Hematopoietic multipotent progenitor cell treated with erythropoietin and hydrocortisone succinate and interleukin-3 and kit ligand, for 17 days (in vitro differentiated cells): ENCODE measurements around the gene OR7A17.

Source experiments
- DNase-seq: peaks from one replicate; pipeline ENCODE4 v3.0.0-alpha.2; 2015; ENCODE audit warnings: low spot score

Gene OR7A17

GRCh38 chr19:14886032-14886431, at the start of gene OR7A17:
OR7A17 (minus strand) TSS chr19:14886132; CDS start chr19:14881355, 4,777 bp downstream.
- DNase-seq: no peak

DNA sequence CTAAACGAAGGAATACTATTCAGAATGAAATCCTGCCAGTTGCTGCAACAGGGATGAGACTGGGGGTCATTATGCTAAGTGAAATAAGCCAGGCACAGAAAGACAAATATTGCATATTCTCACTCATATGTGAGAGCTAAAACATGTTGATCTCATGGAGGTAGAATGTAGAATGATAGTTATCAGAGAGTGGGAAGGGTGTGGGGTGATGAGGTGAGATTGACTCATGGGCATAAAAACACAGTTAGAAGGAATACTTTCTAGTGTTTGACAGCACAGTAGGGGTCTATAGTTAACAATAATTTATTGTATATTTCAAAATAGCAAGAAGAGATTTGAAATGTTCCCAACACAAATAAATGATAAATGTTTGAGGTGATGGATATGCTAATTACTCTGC, 47.6 kb upstream of the OR7A17 start:
- no peak for DNase-seq

- DNase-seq: no peak
Observed at GRCh38 chr19:14916848-14917247, 30.9 kb upstream of the OR7A17 start.

DNA sequence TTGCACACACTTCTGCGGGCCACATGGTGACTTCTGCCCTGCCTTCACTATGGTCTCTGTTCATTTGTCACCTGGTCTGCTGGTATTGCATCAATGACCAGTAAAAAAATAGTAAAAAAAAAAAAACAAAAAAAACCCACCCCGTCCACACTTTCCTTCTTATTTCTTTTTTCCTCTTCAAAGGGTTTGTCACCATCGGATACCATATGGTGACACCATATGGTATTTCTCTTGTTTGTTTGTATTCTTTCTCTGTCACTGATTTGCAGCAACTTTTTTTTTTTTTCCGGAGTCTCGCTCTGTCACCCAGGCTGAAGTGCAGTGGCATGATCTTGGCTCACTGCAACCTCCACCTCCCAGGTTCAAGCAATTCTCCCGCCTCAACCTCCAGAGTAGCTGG, 29.2 kb upstream of the OR7A17 start:
- DNase-seq: no peak

DNA sequence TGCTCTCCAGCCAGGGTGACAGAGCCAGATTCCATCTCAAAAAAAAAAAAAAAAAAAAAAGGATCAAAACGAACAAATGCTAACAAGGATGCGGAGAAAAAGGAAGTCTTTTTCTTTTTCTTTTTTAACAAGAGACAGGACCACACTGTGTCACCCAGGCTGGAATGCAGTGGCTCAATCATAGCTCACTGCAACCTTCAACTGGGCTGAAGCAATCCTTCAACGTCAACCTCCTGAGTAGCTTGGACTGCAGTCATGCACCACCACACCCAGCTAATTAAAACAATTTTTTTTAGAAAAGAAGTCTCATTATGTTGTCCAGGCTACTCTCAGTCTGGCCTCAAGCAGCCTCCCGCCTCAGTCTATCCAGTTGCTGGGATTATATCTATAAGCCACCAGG, 20.8 kb upstream of the OR7A17 start:
- no peak for DNase-seq

GRCh38 chr19:14901675-14902260, 15.8 kb upstream of the OR7A17 start:
- DNase-seq: no peak

GRCh38 chr19:14890643-14891379, 4.9 kb upstream of the OR7A17 start:
- peak; percentile 39 for DNase-seq

DNA sequence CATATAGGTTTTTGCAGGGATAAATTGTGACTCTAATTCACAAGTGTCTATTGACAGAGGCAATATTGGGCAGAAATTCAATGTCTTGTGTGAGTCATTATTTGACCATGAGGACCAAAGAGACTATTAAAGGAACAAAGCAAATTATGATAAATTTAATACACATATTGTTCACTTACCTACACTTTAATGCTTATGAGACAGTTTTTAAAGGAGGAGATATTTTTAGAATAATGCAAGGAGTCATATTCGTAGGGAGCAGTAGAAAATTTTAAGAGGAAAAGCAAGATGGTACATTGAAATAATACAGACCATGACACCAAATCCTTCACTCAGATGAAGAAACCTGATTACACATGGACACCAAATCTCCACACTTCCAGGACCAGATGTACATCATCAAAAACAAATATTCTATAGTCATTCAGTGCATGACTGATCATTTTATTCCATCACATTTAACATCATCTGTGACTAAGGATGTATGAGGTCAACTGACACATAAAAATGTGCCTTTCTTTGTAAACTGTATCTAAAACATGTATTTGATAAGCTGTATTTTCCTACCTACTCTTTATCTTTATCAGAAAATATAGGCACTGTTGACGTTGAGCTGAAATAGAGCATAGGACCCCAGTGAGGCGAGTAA, 4.2 kb upstream of the OR7A17 start:
- no peak for DNase-seq

GRCh38 chr19:14871619-14872230, 14.2 kb downstream of the OR7A17 start:
- peak; percentile 10 for DNase-seq

DNA sequence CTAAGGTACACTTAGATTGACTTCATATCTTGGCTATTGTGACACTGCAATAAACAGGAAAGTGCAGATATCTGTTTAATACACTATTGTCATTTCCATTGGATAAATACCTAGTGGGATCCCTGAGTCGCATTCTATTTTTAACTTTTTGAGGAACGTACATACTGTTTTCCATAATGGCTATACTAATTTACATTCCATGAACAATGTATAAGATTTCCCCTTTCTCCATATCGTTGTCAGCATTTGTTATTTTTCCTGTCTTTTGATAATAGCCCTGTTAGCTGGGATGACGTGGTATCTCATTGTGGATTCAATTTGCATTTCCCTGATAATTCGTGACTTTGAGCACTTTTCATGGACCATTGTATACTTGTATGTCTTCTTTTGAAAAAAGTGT, 17.4 kb downstream of the OR7A17 start:
- DNase-seq: no peak

DNA sequence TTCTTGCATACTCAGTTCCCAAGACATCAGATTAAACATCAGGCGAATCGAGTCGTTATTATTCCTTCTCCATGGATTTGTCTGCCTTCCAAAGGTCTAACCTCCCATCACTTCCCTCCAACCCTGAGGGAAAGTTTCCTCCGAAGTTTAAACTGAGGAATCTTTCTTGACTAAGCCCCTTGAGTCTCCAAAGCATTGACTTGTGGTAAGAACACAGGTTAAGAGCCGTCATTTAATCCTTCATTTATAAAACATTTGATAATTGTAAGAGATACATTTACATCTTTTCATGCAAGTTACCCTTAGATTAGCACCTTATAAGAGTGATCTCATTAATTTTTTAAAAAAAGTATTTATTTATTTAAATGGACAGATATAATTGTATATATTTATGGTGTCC, 37.1 kb downstream of the OR7A17 start, which contains the start of gene OR7A10:
TSS of gene OR7A10 (minus strand) at position 101 of the 400 bp plus-strand sequence. CDS start 7,045 bp downstream, outside the sequence.
- DNase-seq: no peak

DNA sequence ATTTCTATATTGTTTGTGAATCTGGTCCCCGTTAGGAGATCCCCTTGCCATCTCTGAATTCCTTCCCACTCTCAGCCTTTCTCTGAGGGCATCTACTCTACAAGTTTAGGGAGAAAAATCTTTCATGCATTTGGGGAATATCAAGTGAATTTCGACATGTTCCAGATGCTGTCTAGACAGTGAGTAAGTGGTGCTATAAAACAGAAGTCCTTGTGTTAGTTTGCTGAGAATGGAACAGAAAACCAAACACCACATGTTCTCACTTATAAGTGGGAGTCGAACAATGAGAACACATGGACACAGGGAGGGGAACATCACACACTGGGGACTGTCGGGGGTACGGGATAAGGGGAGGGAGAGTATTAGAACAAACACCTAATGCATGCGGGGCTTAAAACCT, 42.4 kb downstream of the OR7A17 start:
- no peak for DNase-seq

DNA sequence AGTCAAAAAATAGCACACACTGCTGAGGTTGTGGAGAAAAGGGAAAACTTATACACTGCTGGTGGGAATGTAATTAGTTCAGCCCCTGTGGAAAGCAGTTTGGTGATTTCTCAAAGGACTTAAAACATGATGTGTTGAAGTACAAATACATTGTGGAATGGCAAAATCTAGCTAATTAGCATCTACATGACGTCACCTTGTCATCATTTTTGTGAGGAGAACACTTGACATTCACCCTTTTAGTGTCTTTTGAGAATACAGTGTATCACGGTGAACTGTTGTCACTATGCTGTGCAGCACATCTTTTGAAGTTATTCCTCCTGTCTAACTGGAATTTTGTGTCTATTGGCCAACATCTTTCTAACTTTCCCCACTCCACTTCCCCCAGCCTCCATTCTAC, 42.8 kb downstream of the OR7A17 start:
- no peak for DNase-seq

GRCh38 chr19:14840206-14840605, 45.7 kb downstream of the OR7A17 start:
- no peak for DNase-seq

GRCh38 chr19:14837391-14837790, 48.5 kb downstream of the OR7A17 start:
- no peak for DNase-seq

DNA sequence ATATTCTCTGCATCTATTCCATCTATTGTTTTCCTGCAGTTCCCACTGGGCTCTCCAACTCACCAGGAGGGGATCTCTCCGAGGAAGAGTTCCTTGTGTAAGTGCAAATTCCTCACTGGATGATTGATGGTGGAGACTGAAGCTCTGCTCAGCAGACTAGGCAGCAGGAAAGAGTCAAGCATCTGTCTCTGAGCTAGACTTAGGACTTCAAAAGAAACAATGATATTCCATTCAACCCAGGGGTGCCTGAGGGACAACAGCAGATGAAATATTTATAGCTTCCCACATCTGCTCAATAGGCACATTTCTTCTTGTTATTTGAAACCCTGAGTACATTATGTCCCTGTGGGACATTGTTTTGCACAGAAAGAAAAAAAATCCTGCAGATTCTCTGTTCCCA, 50.9 kb downstream of the OR7A17 start, which contains the start of the genes OR7A5 and OR7C1:
TSS of gene OR7A5 (minus strand) at position 175 of the 400 bp plus-strand sequence. CDS start 6,944 bp downstream, outside the sequence.
TSS of gene OR7C1 (minus strand) at position 175 of the 400 bp plus-strand sequence. CDS start 35,049 bp downstream, outside the sequence.
- DNase-seq: no peak

DNA sequence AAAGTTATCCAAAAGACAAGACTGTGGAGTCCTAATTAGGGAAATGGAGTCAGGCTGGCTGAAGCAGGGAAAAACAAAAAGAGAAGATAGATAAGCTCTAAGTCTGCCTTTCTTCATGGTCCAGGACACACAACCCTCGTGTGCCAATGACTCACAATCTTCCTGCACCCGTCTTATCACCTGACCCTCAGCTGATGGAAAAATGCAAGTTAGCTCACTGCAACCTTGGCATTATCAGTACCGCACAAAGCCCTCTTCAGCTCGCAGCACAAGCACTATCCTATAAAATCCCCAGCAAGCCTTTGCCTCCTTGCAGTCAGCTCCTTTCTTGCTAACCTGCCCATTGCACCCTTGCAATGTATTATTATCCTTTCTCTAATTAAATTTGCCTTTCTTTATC, 55.2 kb downstream of the OR7A17 start:
- no peak for DNase-seq
